KOPT-K1 (cell line): ENCODE data around the gene CTAG2.
"Not testable (repeated sequence)": the region's sequence is repeated elsewhere in the genome, so short reads cannot be mapped to it uniquely, and the experiment has no call there.

Experiments
- H3K27ac ChIP-seq: fragments of 200-600 bp; sonication (generic); 2 replicates; pipeline ENCODE4 v1.5.1; 2016; ENCODE audit warnings: antibody characterized with exemption, mild to moderate bottlenecking, low read depth, low read length; ENCODE audit not compliant: poor library complexity, severe bottlenecking
- H3K36me3 ChIP-seq: fragments of 200-600 bp; sonication (generic); 2 replicates; pipeline ENCODE4 v1.5.1; 2017; ENCODE audit warnings: antibody characterized with exemption, mild to moderate bottlenecking, low read length, moderate library complexity; ENCODE audit not compliant: insufficient read depth
- H3K9me3 ChIP-seq: fragments of 200-600 bp; sonication (generic); 2 replicates; pipeline ENCODE4 v1.5.1; 2017; ENCODE audit warnings: antibody characterized with exemption, low read length, mild to moderate bottlenecking; ENCODE audit not compliant: insufficient read depth, poor library complexity, severe bottlenecking

CTAG2 gene

DNA sequence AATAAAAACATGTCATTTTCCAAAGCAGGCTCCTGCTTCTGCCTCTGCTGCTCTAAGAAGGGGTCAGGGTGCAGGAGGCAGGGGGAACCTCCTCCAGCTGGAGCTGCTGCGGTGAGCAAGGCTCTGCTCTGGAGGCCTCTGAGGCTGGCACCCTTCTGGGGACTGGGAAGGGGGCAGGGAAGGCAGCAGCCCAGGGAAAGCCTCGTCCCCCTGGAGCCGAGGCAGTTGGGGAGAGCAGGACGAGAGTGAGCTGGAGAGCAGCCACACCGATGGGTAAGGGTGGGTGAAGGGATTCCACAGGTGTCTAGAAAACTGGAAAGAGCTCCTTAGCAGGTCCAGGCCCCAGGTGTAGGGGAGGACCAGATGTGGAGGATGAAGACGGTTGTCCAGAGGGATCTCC lies 2.0 kb upstream of the CTAG2 start:
- Histone ChIP-seq H3K9me3 (no peaks in the 10 kb centered on the region), H3K36me3 (no peaks in the 10 kb centered on the region), H3K27ac (no peak overlapping the region)

DNA sequence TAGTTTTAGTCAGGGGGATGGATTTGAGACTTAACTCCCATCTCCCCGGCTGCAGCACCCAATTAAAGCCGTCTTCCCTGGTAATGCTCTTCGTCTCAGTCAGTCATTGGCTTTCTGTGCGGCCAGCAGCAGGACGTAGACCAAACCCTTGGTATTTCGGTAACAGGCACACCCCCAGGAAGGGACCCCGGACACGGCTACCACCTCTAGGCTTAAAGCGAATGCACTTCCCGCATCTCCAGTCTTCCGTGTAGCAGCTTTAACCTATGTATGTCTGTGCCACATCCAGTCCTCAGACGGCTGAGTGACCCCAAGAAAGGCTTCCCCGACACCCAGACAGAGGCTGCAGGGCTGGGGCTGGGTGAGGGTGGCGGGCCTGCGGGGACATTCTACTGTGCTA lies 1.5 kb upstream of the CTAG2 start:
- no peak overlapping the region for H3K27ac ChIP-seq
- no peaks in the 10 kb centered on the region for H3K9me3 ChIP-seq
- H3K36me3 ChIP-seq: no peaks in the 10 kb centered on the region

DNA sequence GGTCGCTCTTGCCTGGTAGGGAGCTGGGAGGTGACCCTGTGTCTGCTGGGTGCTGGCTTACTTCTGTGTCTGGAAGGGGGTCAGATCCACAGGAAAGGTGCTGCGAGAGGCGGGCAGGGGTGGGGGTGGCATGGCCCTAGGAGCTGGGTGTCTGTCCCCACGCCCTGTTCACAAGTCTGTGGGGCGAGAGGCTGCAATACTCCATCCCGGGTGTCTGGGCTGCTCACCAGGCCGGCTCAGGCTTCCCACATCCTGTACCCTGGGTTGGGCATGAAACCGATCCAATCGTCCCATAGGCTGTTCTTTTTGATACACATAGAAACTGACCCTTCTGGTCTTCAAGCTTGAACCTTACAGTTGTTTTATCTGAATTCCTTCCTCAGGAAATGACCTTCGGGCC lies 993 bp upstream of the CTAG2 start:
- no peak overlapping the region for H3K27ac ChIP-seq
- H3K36me3 ChIP-seq: no peaks in the 10 kb centered on the region
- no peaks in the 10 kb centered on the region for H3K9me3 ChIP-seq

DNA sequence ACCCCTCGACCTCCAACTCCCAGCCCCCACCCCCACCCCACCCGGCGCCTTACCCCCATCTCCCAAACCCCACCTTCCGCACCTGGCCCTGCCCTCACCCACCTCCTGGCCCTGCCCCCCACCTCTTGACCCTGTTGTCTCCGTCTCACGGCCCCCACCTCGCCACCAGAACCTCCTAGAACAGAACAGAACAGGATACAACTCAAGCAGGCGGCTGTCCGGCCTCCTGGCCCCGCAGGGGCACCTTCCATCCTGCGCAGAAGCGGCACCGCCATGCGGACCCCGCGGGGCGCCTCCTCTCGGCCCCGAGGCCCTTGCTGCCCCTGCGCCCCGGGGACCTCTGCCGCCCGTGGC lies 354 bp downstream of the CTAG2 start:
- H3K27ac ChIP-seq: no peak overlapping the region
- no peaks in the 10 kb centered on the region for H3K36me3 ChIP-seq
- no peaks in the 10 kb centered on the region for H3K9me3 ChIP-seq

DNA sequence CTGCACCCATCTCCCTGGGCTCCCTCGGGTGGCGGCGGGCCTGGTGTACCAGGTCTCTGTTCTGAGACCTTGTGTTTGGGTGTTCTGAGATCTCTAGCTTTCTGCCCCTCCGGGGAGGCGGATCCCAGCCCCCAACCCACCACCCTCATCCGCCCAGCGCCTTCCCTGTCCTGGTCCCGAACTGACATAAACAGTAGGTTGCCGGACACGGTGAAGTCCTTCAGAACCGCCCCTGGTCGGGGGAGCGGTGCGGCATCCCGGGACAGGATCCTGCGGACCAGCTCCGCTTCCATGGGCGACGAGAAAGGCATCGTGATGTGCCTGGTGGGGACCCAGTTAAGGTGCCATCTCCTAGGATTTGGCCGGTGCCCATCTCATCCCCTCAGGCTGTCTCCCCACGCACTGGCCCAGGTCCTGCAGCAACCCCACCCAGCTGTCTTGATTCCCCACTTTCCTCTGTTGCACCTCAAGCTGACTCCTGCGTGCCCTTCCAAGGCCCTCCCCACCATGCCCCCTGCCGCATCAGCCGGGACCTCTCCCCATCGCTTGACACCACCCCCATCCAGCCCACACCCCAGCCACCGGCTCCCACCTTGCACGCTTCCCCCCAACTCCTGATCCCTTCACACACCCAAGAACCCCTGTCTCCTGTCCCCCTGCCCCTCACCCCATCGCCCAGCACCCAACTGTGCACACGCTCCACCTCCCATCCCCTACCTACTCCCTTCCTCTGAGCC lies 900 bp downstream of the CTAG2 start:
- Histone ChIP-seq H3K27ac (no peak overlapping the region), H3K9me3 (no peaks in the 10 kb centered on the region), H3K36me3 (no peaks in the 10 kb centered on the region)

DNA sequence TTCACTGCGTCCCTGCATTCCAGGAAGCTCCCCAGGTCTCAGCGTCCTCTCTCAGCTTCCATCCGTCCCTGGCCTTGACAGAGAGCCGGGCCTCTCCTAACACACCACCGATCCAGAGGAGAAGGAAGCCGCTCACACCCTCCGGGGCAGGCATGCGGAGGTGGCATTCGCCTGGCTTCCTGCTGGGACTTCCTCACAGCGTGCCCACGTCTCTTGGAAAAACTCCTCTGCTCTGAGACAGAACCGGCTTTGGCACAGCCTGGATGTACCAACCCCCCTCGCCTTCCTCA lies 3.2 kb downstream of the CTAG2 start:
- no peaks in the 10 kb centered on the region for H3K36me3 ChIP-seq
- H3K27ac ChIP-seq: no peak overlapping the region
- H3K9me3 ChIP-seq: no peaks in the 10 kb centered on the region

DNA sequence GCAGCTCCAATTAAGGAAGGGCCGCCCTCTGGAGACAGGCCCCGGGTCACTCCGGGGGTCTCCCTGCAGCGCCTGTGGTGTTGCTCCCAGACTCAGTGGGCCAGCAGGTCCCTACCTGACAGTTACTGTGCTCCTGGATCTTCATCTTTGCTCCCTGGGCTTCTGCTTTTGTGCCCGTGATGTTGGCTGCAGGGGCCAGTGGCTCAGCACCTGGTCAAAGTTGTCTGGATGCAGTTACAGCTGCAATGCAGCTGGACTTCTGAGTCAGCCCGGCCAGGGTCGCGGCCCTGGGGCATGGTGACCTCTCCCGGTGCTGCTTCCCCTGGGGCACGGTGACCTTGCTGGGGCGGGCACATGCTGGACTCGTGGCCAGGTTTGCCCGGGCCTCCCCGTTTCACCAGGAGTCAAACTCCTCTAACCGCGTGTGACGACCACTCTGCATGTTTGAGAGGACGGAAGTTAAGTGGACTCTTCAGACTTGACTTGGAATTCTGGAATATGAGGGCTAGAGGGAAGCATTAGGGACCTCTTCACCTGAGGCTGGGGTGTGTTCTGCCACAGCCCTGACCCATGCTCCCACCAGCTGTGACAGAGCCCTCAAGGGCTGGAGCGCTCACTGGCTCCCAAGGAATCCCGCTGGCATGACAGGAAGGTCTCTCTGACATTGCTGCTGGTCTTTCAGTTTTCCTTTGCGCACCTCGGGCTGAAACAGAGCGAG lies 3.7 kb downstream of the CTAG2 start:
- Histone ChIP-seq H3K27ac (no peak overlapping the region), H3K36me3 (no peaks in the 10 kb centered on the region), H3K9me3 (no peaks in the 10 kb centered on the region)

DNA sequence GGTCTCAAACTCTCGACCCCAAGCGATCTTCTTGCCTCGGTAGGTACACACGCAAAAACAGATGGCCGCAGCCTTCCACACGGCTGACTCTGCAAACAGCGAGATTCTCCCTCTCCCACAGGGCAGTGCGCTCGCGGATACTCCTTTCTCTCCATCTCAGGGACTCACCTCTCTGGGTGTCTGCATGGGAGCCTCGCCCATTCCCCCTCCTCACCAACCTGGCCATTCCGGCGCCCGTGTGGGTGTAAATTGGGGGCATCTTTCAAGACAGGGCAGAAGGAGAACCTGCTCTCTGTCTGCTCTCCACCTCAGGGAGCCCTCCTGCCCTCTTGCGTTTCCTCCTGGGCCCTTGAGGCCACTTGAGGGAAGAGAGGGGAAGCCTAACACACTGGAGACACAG lies 4.4 kb downstream of the CTAG2 start:
- Histone ChIP-seq H3K36me3 (no peaks in the 10 kb centered on the region), H3K9me3 (no peaks in the 10 kb centered on the region)

DNA sequence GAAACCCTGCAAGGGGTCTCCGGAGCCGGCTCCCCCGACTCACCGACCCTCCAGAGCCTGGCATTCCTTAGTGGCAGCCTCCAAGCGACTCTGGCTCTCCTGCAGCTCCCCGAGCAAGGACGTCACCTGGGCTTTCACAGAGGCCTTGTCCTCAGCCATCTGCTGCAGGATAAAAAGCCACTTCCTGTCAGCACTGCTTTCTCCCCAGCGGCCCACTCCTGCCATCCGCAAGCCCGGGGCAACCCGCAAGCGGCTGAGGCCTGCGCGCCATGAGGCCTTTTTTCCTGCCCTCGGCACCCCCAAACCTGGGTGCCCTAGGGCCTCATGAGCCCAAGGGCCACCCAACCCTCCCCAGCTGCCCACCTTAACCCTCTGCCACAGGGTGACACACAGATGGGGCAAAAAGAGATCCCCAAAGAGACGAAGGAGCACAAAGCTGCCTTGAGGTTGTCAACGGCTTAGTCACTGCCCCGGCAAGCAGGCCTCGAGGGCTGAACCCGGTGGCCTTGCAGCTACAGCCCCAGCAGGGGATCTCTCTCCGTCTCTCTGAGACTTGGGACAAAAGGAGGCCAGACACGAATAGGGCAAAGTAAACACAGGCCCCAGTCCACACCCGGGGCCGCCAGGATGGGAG lies 7.5 kb downstream of the CTAG2 start:
- H3K36me3 ChIP-seq, H3K9me3 ChIP-seq: not testable (repeated sequence)
- peak overlapping the region; percentile 22 for H3K27ac ChIP-seq

More for the DNA sequence above, 4.4 kb downstream of the CTAG2 start:
- H3K27ac ChIP-seq: no peak overlapping the region

DNA sequence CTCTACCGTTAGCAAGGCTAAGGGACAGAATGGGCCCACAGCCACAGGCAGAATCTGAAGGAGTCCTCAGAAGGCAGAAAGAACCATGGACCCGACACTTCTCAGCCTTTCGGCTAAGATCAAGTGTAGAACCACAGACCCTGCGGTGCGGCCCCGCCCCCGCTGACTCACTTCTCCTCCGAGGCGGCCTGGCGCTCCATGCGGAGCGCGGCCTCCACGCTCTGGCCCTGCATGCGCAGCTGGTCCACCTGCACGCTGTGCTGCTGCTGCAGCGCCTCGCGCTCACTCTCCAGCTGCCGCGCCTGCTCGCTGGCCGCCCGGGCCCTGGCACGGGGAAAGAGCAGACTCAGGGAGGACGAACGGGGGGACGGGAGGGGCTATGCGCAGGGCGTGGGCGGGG lies 9.7 kb downstream of the CTAG2 start:
- H3K36me3 ChIP-seq, H3K9me3 ChIP-seq, H3K27ac ChIP-seq: not testable (repeated sequence)

DNA sequence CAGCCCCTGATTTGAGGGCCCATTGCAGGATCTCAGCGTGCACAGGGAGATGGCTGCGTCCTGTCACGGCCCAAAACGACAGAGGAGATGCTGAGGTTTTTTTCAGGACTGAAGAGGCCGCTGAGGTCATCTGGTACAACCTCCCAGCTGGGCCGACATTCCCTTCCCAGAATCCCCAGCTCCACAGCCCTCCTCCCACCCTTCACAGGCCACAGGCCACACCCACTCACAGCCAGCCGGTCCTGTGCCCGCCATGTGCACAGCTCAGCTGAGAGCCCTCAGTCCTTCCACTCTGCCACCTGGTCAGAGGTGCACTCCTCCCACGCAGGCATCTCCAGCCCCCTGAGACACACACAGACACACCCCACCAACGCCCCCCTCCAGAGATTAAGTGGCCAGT lies 11.6 kb downstream of the CTAG2 start:
- not testable (repeated sequence) for H3K27ac ChIP-seq, H3K9me3 ChIP-seq

DNA sequence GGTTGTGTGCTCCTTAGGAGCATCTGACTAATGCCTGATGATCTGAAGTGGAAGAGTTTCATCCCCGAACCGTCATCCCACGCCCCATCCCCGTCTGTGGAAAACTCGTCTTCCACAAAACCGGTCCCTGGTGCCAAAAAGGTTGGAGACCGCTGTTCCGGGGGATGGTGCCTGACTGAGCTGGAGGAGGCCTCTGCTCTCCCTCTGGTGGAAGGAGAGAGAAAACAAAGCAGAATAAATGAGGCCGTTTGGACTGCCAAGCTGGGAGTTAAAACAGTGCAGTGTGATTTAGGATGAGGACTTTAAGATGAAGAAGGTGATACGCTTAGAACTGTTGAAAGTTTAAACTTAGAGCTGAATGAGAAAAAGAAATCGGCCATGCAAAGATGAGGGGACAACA lies 19.7 kb downstream of the CTAG2 start:
- not testable (repeated sequence) for H3K36me3 ChIP-seq, H3K27ac ChIP-seq, H3K9me3 ChIP-seq

More for the DNA sequence above, 11.6 kb downstream of the CTAG2 start:
- not testable (repeated sequence) for H3K36me3 ChIP-seq

DNA sequence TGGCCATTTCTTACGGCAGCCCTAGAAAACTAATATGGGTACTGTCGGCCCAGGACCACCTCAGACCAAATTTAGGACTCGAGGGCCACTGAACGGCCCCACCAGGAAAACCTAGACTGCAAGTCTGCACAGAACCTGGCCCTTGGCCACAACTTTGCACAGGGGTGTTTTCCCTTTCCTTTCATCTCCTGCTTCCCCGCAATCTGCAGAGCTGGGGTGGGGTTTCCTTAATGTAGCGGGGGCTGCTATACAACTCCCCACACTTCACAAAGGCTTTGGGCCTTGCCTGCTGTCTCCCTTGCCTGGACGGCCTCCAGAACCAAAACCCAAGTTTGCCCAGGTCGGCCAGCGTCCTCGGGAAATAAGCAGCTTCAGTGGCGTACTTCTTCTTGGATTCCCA lies 22.4 kb downstream of the CTAG2 start:
- H3K27ac ChIP-seq, H3K36me3 ChIP-seq, H3K9me3 ChIP-seq: not testable (repeated sequence)

DNA sequence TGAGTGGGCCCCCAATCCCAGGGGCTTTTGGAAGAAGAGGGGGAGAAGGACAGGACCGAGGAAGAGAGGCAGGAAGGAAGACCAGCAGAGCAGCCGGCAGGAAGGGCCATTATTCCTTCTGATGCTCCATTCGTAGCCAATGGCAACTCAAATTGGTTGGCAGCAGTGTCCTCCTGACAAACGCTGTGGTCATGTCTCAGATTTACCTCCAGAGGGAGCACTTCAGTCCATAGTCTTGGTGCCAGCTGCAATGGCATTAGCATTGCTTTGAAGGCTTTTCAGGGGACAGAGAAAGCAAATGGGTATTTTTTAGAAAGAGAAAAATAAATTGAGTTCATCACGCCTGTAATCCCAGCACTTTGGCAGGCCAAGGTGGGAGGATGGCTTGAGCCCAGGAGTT lies 24.4 kb downstream of the CTAG2 start:
- H3K36me3 ChIP-seq, H3K27ac ChIP-seq, H3K9me3 ChIP-seq: not testable (repeated sequence)

DNA sequence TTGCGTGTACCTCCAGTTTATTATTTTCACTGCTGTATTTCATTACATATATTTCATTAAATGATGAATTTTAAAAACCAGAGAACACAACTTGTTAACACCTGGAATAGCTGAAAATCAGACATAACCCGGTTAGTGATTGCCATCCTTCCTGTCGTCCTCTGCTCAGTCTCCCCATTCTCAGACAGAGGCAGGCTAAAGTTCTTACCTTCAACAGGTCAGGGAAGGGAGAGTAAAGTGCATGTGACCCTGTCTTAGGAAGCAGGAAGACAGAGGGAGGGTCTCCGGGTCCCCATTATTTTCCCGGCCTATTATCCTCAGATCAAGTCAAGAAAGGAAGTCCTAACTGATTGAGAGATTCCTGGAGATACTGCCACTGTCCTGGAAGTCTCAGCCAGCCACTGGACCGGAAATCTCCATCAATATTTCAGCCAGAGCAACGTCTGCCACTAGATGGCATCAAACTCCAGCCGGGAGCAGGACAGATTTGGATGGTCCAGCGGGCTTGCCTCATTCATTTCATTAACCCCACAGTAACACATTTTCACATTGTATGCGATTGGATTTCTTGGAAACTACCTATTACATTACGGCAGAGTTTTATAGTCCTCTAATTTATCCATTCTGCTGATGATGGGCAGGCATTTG lies 32.5 kb downstream of the CTAG2 start:
- not testable (repeated sequence) for H3K27ac ChIP-seq, H3K36me3 ChIP-seq, H3K9me3 ChIP-seq

DNA sequence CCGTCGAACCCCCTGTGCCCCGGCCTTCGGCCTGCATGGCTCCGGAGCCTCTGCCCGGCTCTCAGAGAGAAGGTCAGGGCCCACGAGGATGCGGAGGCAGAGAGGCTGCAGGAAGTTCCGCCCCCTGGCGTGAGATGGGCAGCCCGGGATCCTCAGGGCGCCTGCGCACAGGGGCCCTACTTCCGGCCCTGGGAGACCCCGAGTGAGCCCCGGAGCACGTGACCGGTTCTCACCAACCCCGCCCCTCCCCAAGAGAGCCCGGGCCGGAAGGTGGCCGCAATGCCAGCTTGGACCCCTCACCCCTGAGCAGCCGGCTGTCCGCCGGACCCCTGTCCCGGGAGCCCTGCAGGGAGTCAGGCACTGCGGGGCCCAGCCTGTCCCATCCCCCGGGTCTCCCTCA lies 34.2 kb downstream of the CTAG2 start, which contains the start of gene CTAG1B:
TSS of gene CTAG1B (minus strand) at position 101 of the 400 bp plus-strand sequence. CDS start at position 37, 64 bp downstream.
- H3K9me3 ChIP-seq, H3K36me3 ChIP-seq, H3K27ac ChIP-seq: not testable (repeated sequence)
